Esophagus mucosa (tissue), 1 donor: Measurements from ENCODE around the gene DNAH1. TPM values are rescaled to one million over a fixed set of nuclear protein-coding genes. Genes with fewer than 3 reads are reported as not detected.

ENCODE experiments used
- ATAC-seq: fragments of 200-7000 bp; cut with Tn5 transposase; one replicate; pipeline ENCODE4 v1.9.1; 2020
- total RNA-seq: library from RNA; stranded (reverse); gene quantifications from one replicate; pipeline ENCODE4 v1.2.4, GENCODE V29; 2023
- donor health status: DM: yes; HTN: yes; CAD: no.

DNAH1 gene
- total RNA-seq, 1 donor from 2014 or later = 1.6 TPM

GRCh38 chr3:52436500-52437149, 120.5 kb downstream of the DNAH1 start:
- ATAC-seq = no peak

GRCh38 chr3:52437326-52438103, 121.4 kb downstream of the DNAH1 start:
- peak; percentile 87 for ATAC-seq

GRCh38 chr3:52438104-52438376, 121.9 kb downstream of the DNAH1 start:
- ATAC-seq = no peak

GRCh38 chr3:52438579-52439425, 122.7 kb downstream of the DNAH1 start:
- no peak for ATAC-seq

GRCh38 chr3:52439426-52440248, 123.5 kb downstream of the DNAH1 start:
- ATAC-seq = no peak

GRCh38 chr3:52440249-52440551, 124.1 kb downstream of the DNAH1 start:
- no peak for ATAC-seq

- ATAC-seq = no peak
These were observed 124.6 kb downstream of the DNAH1 start for GRCh38 chr3:52440671-52441070.

- no peak for ATAC-seq
These were observed 125.1 kb downstream of the DNAH1 start for GRCh38 chr3:52441091-52441771.

GRCh38 chr3:52441772-52442332, 125.7 kb downstream of the DNAH1 start:
- ATAC-seq = no peak

GRCh38 chr3:52442409-52443267, 126.5 kb downstream of the DNAH1 start:
- no peak for ATAC-seq

- no peak for ATAC-seq
These were observed 127.1 kb downstream of the DNAH1 start for GRCh38 chr3:52443268-52443610.

- no peak for ATAC-seq
These were observed 127.9 kb downstream of the DNAH1 start for GRCh38 chr3:52443791-52444687.

GRCh38 chr3:52444860-52445793, 129.0 kb downstream of the DNAH1 start, which contains the start of gene SEMA3G:
Gene SEMA3G (minus strand): TSS chr3:52445103. CDS start chr3:52445027, 76 bp downstream.
- ATAC-seq = peak; percentile 82

- ATAC-seq = no peak
These were observed 129.9 kb downstream of the DNAH1 start for GRCh38 chr3:52446042-52446441.

GRCh38 chr3:52446631-52447511, 130.8 kb downstream of the DNAH1 start:
- ATAC-seq = peak; percentile 50

- no peak for ATAC-seq
These were observed 131.6 kb downstream of the DNAH1 start for GRCh38 chr3:52447512-52448355.
